A549 (cell line): ENCODE results near the gene ZNF354C. TPM values are rescaled to one million over a fixed set of nuclear protein-coding genes. Genes with fewer than 3 reads are reported as not detected.

Experiments used
- ATAC-seq, 2 experiments: fragments of 200-7000 bp in 1 of 2; fragments of >200 bp in 1 of 2; cut with Nextera tagmentation in 1 of 2; cut with Tn5 transposase in 1 of 2; 3 replicates each; pipeline versions ENCODE4 v1.8.0 to v1.9.1; 2018 to 2020; ENCODE audit warnings: mild to moderate bottlenecking in 1 of 2, moderate library complexity in 1 of 2
- CTCF ChIA-PET: fragments of 300-600 bp; sonication (Branson Sonifier 250); formaldehyde crosslinking; extraction: SDS; loops from one replicate; lab custom pipeline; 2021; ENCODE audit warnings: antibody characterized with exemption, inconsistent platforms; lab: Yijun Ruan, JAX
- POLR2A ChIA-PET: fragments of 350-600 bp; formaldehyde crosslinking; extraction: SDS; loops from one replicate; lab custom pipeline; 2021; ENCODE audit warnings: antibody characterized with exemption, inconsistent platforms; lab: Yijun Ruan, JAX
- DNase-seq, 2 experiments: peaks; one replicate each; pipeline versions ENCODE4 v3.0.0 to v3.0.0-alpha.2; 2011 to 2016; ENCODE audit warnings: low read depth in 1 of 2, low spot score in 1 of 2
- FAIRE-seq: peaks from 2 replicates; lab custom pipeline; 2011; peaks lifted over from hg19 to GRCh38; lab: Jason Lieb, UNC
- H3K27ac ChIP-seq, 2 experiments: fragments of >200 bp; sonication (Bioruptor Twin); formaldehyde crosslinking; 3 replicates each; pipeline ENCODE4 v1.5.1; 2016 to 2017
- H3K4me1 ChIP-seq: fragments of >200 bp; sonication (Bioruptor Twin); formaldehyde crosslinking; 3 replicates; pipeline ENCODE4 v1.6.1; 2016
- H3K4me2 ChIP-seq: fragments of >200 bp; sonication (Bioruptor Twin); formaldehyde crosslinking; 3 replicates; pipeline ENCODE4 v1.6.1; 2016
- H3K4me3 ChIP-seq: fragments of >200 bp; sonication (Bioruptor Twin); formaldehyde crosslinking; 3 replicates; pipeline ENCODE4 v1.5.1; 2016
- H3K9me3 ChIP-seq: fragments of >200 bp; sonication (Bioruptor Twin); formaldehyde crosslinking; 3 replicates; pipeline ENCODE4 v1.6.1; 2016
- ATOH8 ChIP-seq: fragments of 250-450 bp; sonication (Bioruptor Pico); IDR thresholded peaks from 2 replicates; pipeline ENCODE4 v1.5.0; 2020; ENCODE audit warnings: low read depth, mild to moderate bottlenecking, moderate library complexity
- CEBPB ChIP-seq, 2 experiments: fragments of >200 bp in 1 of 2; sonication (Bioruptor Twin) in 1 of 2; formaldehyde crosslinking in 1 of 2; IDR thresholded peaks; 2 replicates each; pipeline ENCODE4 v1.6.1; 2012 to 2016
- CHD2 ChIP-seq: fragments of 150-350 bp; IDR thresholded peaks from 2 replicates; pipeline ENCODE4 v1.6.1; 2014; ENCODE audit warnings: low read length; ENCODE audit not compliant: partially characterized antibody
- CHD4 ChIP-seq: fragments of 200-600 bp; sonication (generic); IDR thresholded peaks from 2 replicates; pipeline ENCODE4 v1.6.1; 2016; ENCODE audit warnings: antibody characterized with exemption, mild to moderate bottlenecking, borderline replicate concordance
- E2F6 ChIP-seq: IDR thresholded peaks from 2 replicates; pipeline ENCODE4 v1.6.1; 2012; ENCODE audit warnings: low read depth, borderline replicate concordance
- FOSB ChIP-seq: fragments of 250-450 bp; sonication (Bioruptor Pico); IDR thresholded peaks from 2 replicates; pipeline ENCODE4 v1.5.0; 2020; ENCODE audit warnings: mild to moderate bottlenecking, moderate library complexity
- FOSL2 ChIP-seq, 2 experiments: fragments of 450-650 bp in 1 of 2; fragments of >200 bp in 1 of 2; sonication (Bioruptor Twin) in 1 of 2; formaldehyde crosslinking; IDR thresholded peaks; 2 replicates each; pipeline versions ENCODE4 v1.5.0 to v1.6.1; 2016 to 2020; ENCODE audit warnings: mild to moderate bottlenecking in 1 of 2, moderate library complexity in 1 of 2
- HDAC2 ChIP-seq: fragments of 200-600 bp; sonication (generic); IDR thresholded peaks from 2 replicates; pipeline ENCODE4 v1.6.1; 2016
- HEYL ChIP-seq: fragments of 250-450 bp; sonication (Bioruptor Pico); IDR thresholded peaks from 2 replicates; pipeline ENCODE4 v1.8.0; 2021; ENCODE audit warnings: mild to moderate bottlenecking, moderate library complexity
- JUN ChIP-seq, 2 experiments: fragments of >200 bp; sonication (Bioruptor Twin); formaldehyde crosslinking; IDR thresholded peaks; 2 replicates in 1 of 2; 3 replicates in 1 of 2; pipeline ENCODE4 v1.6.1; 2016 to 2017
- KDM1A ChIP-seq: fragments of 200-600 bp; sonication (generic); IDR thresholded peaks from 2 replicates; pipeline ENCODE4 v1.6.1; 2016; ENCODE audit warnings: low read depth, mild to moderate bottlenecking
- MAX ChIP-seq: IDR thresholded peaks from 2 replicates; pipeline ENCODE4 v1.6.1; 2012
- POLR2A ChIP-seq: IDR thresholded peaks from 2 replicates; pipeline ENCODE4 v1.6.1; 2012; ENCODE audit warnings: mild to moderate bottlenecking, low read length
- RAD21 ChIP-seq, 2 experiments: fragments of >200 bp in 1 of 2; sonication (Bioruptor Twin) in 1 of 2; formaldehyde crosslinking in 1 of 2; IDR thresholded peaks in 1 of 2; conservative IDR thresholded peaks in 1 of 2; 2 replicates in 1 of 2; 3 replicates in 1 of 2; pipeline ENCODE4 v1.6.1; 2012 to 2018; ENCODE audit warnings: inconsistent platforms in 1 of 2
- RCOR1 ChIP-seq: fragments of 150-350 bp; IDR thresholded peaks from 2 replicates; pipeline ENCODE4 v1.6.1; 2014; ENCODE audit warnings: antibody characterized with exemption, low read length, low read depth
- REST ChIP-seq: fragments of 200-600 bp; sonication (generic); IDR thresholded peaks from 2 replicates; pipeline ENCODE4 v1.6.1; 2016; ENCODE audit warnings: antibody characterized with exemption, mild to moderate bottlenecking, moderate library complexity
- SREBF2 ChIP-seq: fragments of 450-650 bp; IDR thresholded peaks from 2 replicates; pipeline ENCODE4 v1.6.1; 2014; ENCODE audit warnings: mild to moderate bottlenecking, moderate library complexity
- TFCP2L1 ChIP-seq: fragments of 250-450 bp; sonication (Bioruptor Pico); IDR thresholded peaks from 2 replicates; pipeline ENCODE4 v1.5.0; 2021; ENCODE audit warnings: mild to moderate bottlenecking
- TP53 ChIP-seq: fragments of 250-450 bp; sonication (Bioruptor Pico); IDR thresholded peaks from 2 replicates; pipeline ENCODE4 v1.5.0; 2021; ENCODE audit warnings: mild to moderate bottlenecking, moderate library complexity
- USF2 ChIP-seq: fragments of 450-650 bp; IDR thresholded peaks from 2 replicates; pipeline ENCODE4 v1.6.1; 2014; ENCODE audit warnings: antibody characterized with exemption
- ZC3H11A ChIP-seq: fragments of 450-650 bp; IDR thresholded peaks from 2 replicates; pipeline ENCODE4 v1.6.1; 2014; ENCODE audit warnings: antibody characterized with exemption, mild to moderate bottlenecking
- ZNF302 ChIP-seq: fragments of 250-450 bp; sonication (Bioruptor Pico); IDR thresholded peaks from 2 replicates; pipeline ENCODE4 v1.9.0; 2021; ENCODE audit warnings: inconsistent platforms, mild to moderate bottlenecking, moderate library complexity
- ZSCAN20 ChIP-seq: fragments of 250-450 bp; sonication (Bioruptor Pico); IDR thresholded peaks from 2 replicates; pipeline ENCODE4 v1.8.0; 2022; ENCODE audit warnings: mild to moderate bottlenecking, moderate library complexity
- WGBS: methylation state at CpG from one replicate; pipeline ENCODE4 v1.1.6; 2017; ENCODE audit errors: missing lambda C conversion rate; 5-methylcytosine and 5-hydroxymethylcytosine counted together
- polyA plus RNA-seq, 4 experiments: library from polyadenylated mRNA; depleted of rRNA in 3 of 4; stranded (reverse); fragments of >200 nt; fragmentation: RNase III in 1 of 4; extraction: RNeasy Plus Mini Kit Qiagen cat#74134 plus additional on column Dnase treatment in 1 of 4; gene quantifications; 2 replicates in 3 of 4; 3 replicates in 1 of 4; pipeline ENCODE4 v1.2.3, GENCODE V29; 2011 to 2017

Gene ZNF354C
- polyA plus RNA-seq, 2 of the 4 experiments (the other 2 are of a cell fraction), result 1.7 to 2.3 TPM

- H3K27ac ChIP-seq, result no peak overlapping the region
- no peak overlapping the region for H3K4me2 ChIP-seq
- no peak for DNase-seq
- 3% methylated on average over 3 of the region's 3 CpGs for WGBS
- no peaks in the 10 kb centered on the region for H3K4me1 ChIP-seq
- TF ChIP-seq TFCP2L1 (CRISPR knock-in tag) (no peak), CHD2 (no peak), FOSB (CRISPR knock-in tag) (no peak), CHD4 (no peak), MAX (no peak), ZSCAN20 (CRISPR knock-in tag) (no peak)
- H3K9me3 ChIP-seq, result peaks cover 44% of the 10 kb centered on the region
- no peak overlapping the region for H3K4me3 ChIP-seq
- ChIA-PET CTCF (no interaction called here), POLR2A (no interaction called here)
- ATAC-seq, result no peak
- no peak for FAIRE-seq
Measured at GRCh38 chr5:179055436-179055835, 4.7 kb upstream of the ZNF354C start.

GRCh38 chr5:179055841-179056240 lies 4.3 kb upstream of the ZNF354C start:
- Histone ChIP-seq H3K4me1 (no peaks in the 10 kb centered on the region), H3K9me3 (peaks cover 46% of the 10 kb centered on the region), H3K4me3 (no peak overlapping the region), H3K27ac (no peak overlapping the region), H3K4me2 (no peak overlapping the region)
- FAIRE-seq (no peak), ATAC-seq (no peak), DNase-seq (no peak)
- TF ChIP-seq CEBPB (IDR thresholded peaks at IDR 0.05) (no peak), FOSL2 (IDR thresholded peaks at IDR 0.05) (no peak), FOSL2 (CRISPR knock-in tag; IDR thresholded peaks at IDR 0.05) (no peak), MAX (no peak), REST (no peak), RAD21 (conservative IDR thresholded peaks at IDR 0.05 in 1 of 2, IDR thresholded peaks at IDR 0.05 in 1 of 2) (no peak), ZNF302 (no peak), ZC3H11A (no peak), FOSB (CRISPR knock-in tag) (no peak), TP53 (CRISPR knock-in tag) (no peak), USF2 (no peak), E2F6 (no peak), JUN (IDR thresholded peaks at IDR 0.05) (no peak), HDAC2 (no peak), POLR2A (no peak)
- WGBS, result 33% methylated on average over 9 of the region's 9 CpGs
- CTCF ChIA-PET, result no interaction called here
- POLR2A ChIA-PET, result no interaction called here

- H3K9me3 ChIP-seq, result peaks cover 44% of the 10 kb centered on the region
- WGBS, result 93% methylated on average over 14 of the region's 19 CpGs
- ATAC-seq (no peak), FAIRE-seq (no peak), DNase-seq (no peak)
- peak overlapping the region; percentile 72 for H3K4me3 ChIP-seq
- POLR2A ChIA-PET, result interaction anchor here (1.4 kb wide), 1 partner anchor 490 kb away, joined by 5 read pairs; the partner anchor contains the start of gene RUFY1
- no peaks in the 10 kb centered on the region for H3K4me1 ChIP-seq
- CTCF ChIA-PET, result interaction anchor here (1.0 kb wide), 1 partner anchor 330 kb away, joined by 3 read pairs; no protein-coding TSS in a partner anchor
- peak overlapping the region; percentile 59 for H3K4me2 ChIP-seq
- TF ChIP-seq RCOR1, result no peak
- TF ChIP-seq KDM1A, result no peak
- no peak for TF ChIP-seq TFCP2L1 (CRISPR knock-in tag)
- TF ChIP-seq ATOH8 (CRISPR knock-in tag), result no peak
- no peak for TF ChIP-seq POLR2A
- TF ChIP-seq HEYL (CRISPR knock-in tag), result no peak
- TF ChIP-seq SREBF2, result no peak
- no peak for TF ChIP-seq ZSCAN20 (CRISPR knock-in tag)
- TF ChIP-seq RAD21 (conservative IDR thresholded peaks at IDR 0.05 in 1 of 2, IDR thresholded peaks at IDR 0.05 in 1 of 2), result no peak
- TF ChIP-seq CHD2, result no peak
- TF ChIP-seq, all 56 proteins: peak for 0
- H3K27ac ChIP-seq, result no peak overlapping the region; a peak in 1 of 6 replicates
Measured at GRCh38 chr5:179061025-179061424, 852 bp downstream of the ZNF354C start.
